ENCODE data around the gene PMM1. TPM values are rescaled to one million over a fixed set of nuclear protein-coding genes. Genes with fewer than 3 reads are reported as not detected.

Gene PMM1
- total RNA-seq, 1 donor from 2014 or later, result 35.5 TPM

GRCh38 chr22:41613456-41613855, 23.8 kb upstream of the PMM1 start:
- peaks cover 9% of the 10 kb centered on the region for H3K4me1 Mint-ChIP-seq (ENCODE audit: unreplicated experiment)

DNA sequence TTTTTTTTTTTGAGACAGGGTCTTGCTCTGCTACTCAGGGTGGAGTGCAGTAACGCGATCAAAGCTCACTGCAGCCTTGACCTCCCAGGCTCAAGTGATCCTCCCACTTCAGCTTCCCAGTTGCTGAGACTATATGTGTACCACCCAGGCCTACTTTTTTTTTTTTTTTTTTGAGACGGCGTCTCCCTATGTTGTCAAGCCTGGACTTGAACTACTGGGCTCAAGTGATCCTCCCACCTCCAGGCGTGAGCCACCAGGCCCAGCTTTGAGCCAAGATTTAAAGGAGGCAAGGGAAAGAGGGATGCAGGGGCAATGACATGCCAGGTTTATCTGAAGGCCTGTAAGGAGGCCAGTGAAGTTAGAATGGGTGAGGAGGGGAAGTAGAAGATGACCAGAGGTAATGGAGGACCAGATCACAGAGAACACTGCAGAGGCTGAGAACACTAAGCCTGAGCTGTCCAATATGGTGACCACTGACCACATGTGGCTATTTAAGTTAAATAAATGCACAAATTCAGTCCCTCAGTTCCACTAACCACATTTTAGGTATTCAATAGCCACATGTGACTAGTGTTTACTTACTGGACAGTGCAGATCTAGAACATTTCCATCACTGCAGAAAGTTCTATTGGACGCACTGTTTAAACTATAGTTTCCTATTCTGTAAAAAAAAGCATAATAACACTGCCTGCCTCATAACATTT, 23.1 kb upstream of the PMM1 start:
- H3K4me3 Mint-ChIP-seq, result no peak overlapping the region
- peak overlapping the region; percentile 46 for H3K27ac Mint-ChIP-seq
- H3K36me3 Mint-ChIP-seq, result peaks cover 3% of the 10 kb centered on the region
- peaks cover 9% of the 10 kb centered on the region for H3K4me1 Mint-ChIP-seq (ENCODE audit: unreplicated experiment)
- H3K9me3 Mint-ChIP-seq, result no peaks in the 10 kb centered on the region
- TF ChIP-seq, protein P1, sequence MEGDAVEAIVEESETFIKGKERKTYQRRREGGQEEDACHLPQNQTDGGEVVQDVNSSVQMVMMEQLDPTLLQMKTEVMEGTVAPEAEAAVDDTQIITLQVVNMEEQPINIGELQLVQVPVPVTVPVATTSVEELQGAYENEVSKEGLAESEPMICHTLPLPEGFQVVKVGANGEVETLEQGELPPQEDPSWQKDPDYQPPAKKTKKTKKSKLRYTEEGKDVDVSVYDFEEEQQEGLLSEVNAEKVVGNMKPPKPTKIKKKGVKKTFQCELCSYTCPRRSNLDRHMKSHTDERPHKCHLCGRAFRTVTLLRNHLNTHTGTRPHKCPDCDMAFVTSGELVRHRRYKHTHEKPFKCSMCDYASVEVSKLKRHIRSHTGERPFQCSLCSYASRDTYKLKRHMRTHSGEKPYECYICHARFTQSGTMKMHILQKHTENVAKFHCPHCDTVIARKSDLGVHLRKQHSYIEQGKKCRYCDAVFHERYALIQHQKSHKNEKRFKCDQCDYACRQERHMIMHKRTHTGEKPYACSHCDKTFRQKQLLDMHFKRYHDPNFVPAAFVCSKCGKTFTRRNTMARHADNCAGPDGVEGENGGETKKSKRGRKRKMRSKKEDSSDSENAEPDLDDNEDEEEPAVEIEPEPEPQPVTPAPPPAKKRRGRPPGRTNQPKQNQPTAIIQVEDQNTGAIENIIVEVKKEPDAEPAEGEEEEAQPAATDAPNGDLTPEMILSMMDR (conservative IDR thresholded peaks at IDR 0.05), result no peak
- no peaks in the 10 kb centered on the region for H3K27me3 Mint-ChIP-seq
- no peak for DNase-seq (ENCODE audit: extremely low spot score, unreplicated experiment)

More at GRCh38 chr22:41613456-41613855, 23.8 kb upstream of the PMM1 start:
- H3K4me3 Mint-ChIP-seq, result no peak overlapping the region
- H3K27me3 Mint-ChIP-seq, result no peaks in the 10 kb centered on the region
- DNase-seq (ENCODE audit: extremely low spot score, unreplicated experiment), result no peak
- peak overlapping the region; percentile 46 for H3K27ac Mint-ChIP-seq
- H3K36me3 Mint-ChIP-seq, result peaks cover 3% of the 10 kb centered on the region
- TF ChIP-seq, protein P1 (conservative IDR thresholded peaks at IDR 0.05), result no peak
- no peaks in the 10 kb centered on the region for H3K9me3 Mint-ChIP-seq

DNA sequence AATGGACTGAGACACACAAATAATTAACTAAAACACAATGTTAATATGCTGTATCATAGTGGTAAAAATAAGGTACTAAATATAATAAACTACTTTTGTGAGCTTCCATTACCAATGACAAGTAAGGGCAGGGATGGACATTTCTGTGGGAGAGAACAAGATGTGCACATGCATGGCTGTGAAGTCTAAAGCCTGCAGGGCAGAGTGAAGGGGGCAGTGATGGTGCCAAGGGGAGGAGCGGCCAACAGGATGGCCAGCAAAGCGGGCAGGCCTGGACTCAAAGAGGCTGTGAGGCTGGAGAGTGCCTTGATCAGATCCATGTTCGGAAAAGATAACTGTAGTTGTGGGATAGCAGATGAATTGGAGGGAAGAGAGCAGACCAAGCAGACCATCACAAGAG, 18.7 kb upstream of the PMM1 start:
- Mint-ChIP-seq H3K36me3 (peaks cover 8% of the 10 kb centered on the region), H3K27ac (no peak overlapping the region), H3K27me3 (no peaks in the 10 kb centered on the region), H3K9me3 (no peaks in the 10 kb centered on the region), H3K4me1 (ENCODE audit: unreplicated experiment) (no peaks in the 10 kb centered on the region), H3K4me3 (no peak overlapping the region)
- DNase-seq (ENCODE audit: extremely low spot score, unreplicated experiment), result no peak
- TF ChIP-seq, protein P1 (conservative IDR thresholded peaks at IDR 0.05), result no peak

GRCh38 chr22:41603873-41604332, 14.3 kb upstream of the PMM1 start:
- H3K4me3 Mint-ChIP-seq, result no peak overlapping the region
- H3K36me3 Mint-ChIP-seq, result peaks cover 12% of the 10 kb centered on the region
- no peak overlapping the region for H3K27ac Mint-ChIP-seq
- H3K4me1 Mint-ChIP-seq (ENCODE audit: unreplicated experiment), result no peaks in the 10 kb centered on the region
- no peaks in the 10 kb centered on the region for H3K27me3 Mint-ChIP-seq
- H3K9me3 Mint-ChIP-seq, result no peaks in the 10 kb centered on the region
- DNase-seq (ENCODE audit: extremely low spot score, unreplicated experiment), result no peak
- TF ChIP-seq, protein P1 (conservative IDR thresholded peaks at IDR 0.05), result no peak

DNA sequence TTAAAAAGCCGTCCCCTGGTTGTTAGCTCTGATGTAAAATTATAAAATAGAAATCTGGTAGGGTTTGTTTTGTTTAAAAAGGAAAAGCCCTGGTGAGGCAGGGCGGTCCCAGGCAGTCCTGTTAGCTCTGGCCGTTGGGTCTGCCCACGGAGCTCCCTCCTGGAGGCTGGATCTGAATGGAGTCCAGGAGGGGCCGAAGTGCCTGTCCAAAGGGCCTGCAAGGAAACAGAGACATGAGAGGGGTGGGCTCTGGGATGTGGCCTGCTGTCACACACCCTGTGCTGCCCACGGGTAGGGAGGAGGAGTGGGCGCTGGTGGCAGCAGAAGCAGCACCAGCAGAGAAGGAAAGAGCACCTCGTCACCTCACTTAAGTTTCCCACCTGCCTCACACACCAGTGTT, 11.3 kb upstream of the PMM1 start:
- no peaks in the 10 kb centered on the region for H3K4me1 Mint-ChIP-seq (ENCODE audit: unreplicated experiment)
- no peaks in the 10 kb centered on the region for H3K9me3 Mint-ChIP-seq
- H3K27me3 Mint-ChIP-seq, result no peaks in the 10 kb centered on the region
- DNase-seq (ENCODE audit: extremely low spot score, unreplicated experiment), result no peak
- TF ChIP-seq, protein P1 (conservative IDR thresholded peaks at IDR 0.05), result no peak
- H3K4me3 Mint-ChIP-seq, result no peak overlapping the region
- H3K36me3 Mint-ChIP-seq, result peaks cover 12% of the 10 kb centered on the region
- no peak overlapping the region for H3K27ac Mint-ChIP-seq
